ENCODE results near the gene NME1.

GRCh38 chr17:51124640-51125503 lies 28.5 kb upstream of the NME1 start:
- no peak for TF ChIP-seq SMC3 (conservative IDR thresholded peaks at IDR 0.05; ENCODE audit: poor library complexity)
- TF ChIP-seq CTCF (IDR thresholded peaks at IDR 0.05; ENCODE audit: poor library complexity, severe bottlenecking): no peak
- TF ChIP-seq EZH2 (IDR thresholded peaks at IDR 0.05; ENCODE audit: borderline replicate concordance, insufficient read depth, low read length, poor library complexity, severe bottlenecking): no peak
- TF ChIP-seq, protein P1, sequence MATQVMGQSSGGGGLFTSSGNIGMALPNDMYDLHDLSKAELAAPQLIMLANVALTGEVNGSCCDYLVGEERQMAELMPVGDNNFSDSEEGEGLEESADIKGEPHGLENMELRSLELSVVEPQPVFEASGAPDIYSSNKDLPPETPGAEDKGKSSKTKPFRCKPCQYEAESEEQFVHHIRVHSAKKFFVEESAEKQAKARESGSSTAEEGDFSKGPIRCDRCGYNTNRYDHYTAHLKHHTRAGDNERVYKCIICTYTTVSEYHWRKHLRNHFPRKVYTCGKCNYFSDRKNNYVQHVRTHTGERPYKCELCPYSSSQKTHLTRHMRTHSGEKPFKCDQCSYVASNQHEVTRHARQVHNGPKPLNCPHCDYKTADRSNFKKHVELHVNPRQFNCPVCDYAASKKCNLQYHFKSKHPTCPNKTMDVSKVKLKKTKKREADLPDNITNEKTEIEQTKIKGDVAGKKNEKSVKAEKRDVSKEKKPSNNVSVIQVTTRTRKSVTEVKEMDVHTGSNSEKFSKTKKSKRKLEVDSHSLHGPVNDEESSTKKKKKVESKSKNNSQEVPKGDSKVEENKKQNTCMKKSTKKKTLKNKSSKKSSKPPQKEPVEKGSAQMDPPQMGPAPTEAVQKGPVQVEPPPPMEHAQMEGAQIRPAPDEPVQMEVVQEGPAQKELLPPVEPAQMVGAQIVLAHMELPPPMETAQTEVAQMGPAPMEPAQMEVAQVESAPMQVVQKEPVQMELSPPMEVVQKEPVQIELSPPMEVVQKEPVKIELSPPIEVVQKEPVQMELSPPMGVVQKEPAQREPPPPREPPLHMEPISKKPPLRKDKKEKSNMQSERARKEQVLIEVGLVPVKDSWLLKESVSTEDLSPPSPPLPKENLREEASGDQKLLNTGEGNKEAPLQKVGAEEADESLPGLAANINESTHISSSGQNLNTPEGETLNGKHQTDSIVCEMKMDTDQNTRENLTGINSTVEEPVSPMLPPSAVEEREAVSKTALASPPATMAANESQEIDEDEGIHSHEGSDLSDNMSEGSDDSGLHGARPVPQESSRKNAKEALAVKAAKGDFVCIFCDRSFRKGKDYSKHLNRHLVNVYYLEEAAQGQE (IDR thresholded peaks at IDR 0.05; ENCODE audit: borderline replicate concordance): no peak
- no peak for TF ChIP-seq RAD21 (conservative IDR thresholded peaks at IDR 0.05)

All from neural cell (in vitro differentiated cells).